GM13977 (cell line): ENCODE measurements around the gene LTBP3.

Source experiments
- DNase-seq: peaks from one replicate; pipeline ENCODE4 v3.0.0; 2012; ENCODE audit warnings: low spot score
- in situ Hi-C: fragments of 300-500 bp; cut with MboI; formaldehyde crosslinking; loops from one replicate; pipeline ENCODE4 v1.12.0; 2022; ENCODE audit warnings: low sequenced_read_pairs, low pct_unique_long_range_greater_than_20kb, mixed read lengths, inconsistent platforms; ENCODE audit not compliant: unreplicated experiment
- TF ChIP-seq, protein P1 (sequence below): IDR thresholded peaks from 2 replicates; pipeline ENCODE4 v1.5.1; 2012; ENCODE audit warnings: mild to moderate bottlenecking, control low read depth; ENCODE audit not compliant: insufficient read depth; ENCODE audit errors: extremely low read depth, missing control alignments

The LTBP3 gene

GRCh38 chr11:65491614-65492386 lies 66.4 kb downstream of the LTBP3 start:
- no peak for DNase-seq
- TF ChIP-seq, protein P1, sequence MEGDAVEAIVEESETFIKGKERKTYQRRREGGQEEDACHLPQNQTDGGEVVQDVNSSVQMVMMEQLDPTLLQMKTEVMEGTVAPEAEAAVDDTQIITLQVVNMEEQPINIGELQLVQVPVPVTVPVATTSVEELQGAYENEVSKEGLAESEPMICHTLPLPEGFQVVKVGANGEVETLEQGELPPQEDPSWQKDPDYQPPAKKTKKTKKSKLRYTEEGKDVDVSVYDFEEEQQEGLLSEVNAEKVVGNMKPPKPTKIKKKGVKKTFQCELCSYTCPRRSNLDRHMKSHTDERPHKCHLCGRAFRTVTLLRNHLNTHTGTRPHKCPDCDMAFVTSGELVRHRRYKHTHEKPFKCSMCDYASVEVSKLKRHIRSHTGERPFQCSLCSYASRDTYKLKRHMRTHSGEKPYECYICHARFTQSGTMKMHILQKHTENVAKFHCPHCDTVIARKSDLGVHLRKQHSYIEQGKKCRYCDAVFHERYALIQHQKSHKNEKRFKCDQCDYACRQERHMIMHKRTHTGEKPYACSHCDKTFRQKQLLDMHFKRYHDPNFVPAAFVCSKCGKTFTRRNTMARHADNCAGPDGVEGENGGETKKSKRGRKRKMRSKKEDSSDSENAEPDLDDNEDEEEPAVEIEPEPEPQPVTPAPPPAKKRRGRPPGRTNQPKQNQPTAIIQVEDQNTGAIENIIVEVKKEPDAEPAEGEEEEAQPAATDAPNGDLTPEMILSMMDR, result no peak
- in situ Hi-C loops, result no loop called here

DNA sequence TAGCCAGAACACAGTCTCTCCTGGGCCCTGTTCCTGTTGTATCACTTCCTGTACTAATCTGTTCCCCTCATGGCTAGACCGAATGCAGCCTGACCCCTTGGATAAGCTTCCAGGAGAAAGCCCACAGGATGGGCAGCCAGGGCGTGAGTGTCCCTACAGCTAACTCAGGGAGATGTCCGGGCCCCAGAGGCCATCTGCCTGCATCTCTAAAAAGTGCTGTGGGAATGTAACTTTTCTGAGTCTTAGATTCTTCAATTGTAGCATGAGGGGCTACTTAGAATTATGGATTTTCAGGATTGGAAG lies 67.0 kb downstream of the LTBP3 start:
- in situ Hi-C loops, result no loop called here
- no peak for DNase-seq
- TF ChIP-seq, protein P1, result no peak

- TF ChIP-seq, protein P1, result no peak
- in situ Hi-C loops, result loop anchor here (10.0 kb wide), 1 partner anchor 65 kb away; the partner anchor contains the start of gene NEAT1
- no peak for DNase-seq
These were observed 68.3 kb downstream of the LTBP3 start for GRCh38 chr11:65489706-65490320.

DNA sequence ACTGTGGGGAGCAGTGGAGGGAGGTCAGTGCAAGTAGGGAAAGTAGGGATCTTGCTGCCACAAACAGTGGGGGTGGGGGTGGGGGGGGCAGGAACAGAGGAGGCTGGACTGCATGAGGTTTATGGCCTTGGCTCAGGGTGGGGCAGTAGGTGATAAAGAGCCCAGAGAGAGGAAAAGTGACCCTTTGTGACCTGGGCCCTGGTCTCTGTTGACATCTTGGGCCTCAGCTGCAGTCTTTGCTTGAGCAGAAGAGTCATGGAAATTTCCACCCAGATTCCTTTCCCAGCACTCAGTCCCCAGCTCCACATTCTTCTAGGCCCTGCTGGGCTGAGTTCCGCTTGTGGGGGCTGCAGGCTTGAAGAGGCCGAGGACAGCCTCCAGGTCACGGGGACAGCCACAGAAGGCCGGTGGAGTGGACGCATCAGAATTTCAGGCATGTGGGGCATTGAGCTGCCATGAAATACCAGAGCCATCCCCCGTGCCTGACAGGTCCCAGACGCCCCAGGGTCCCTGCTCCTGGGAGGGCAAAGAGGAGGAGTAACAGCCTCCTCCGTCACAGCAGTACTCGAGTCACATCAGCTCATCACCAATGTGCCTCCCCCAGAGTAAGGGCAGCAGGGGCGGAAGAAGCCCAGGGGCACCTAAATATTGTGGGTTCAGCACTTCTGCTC lies 69.0 kb downstream of the LTBP3 start:
- TF ChIP-seq, protein P1, result no peak
- in situ Hi-C loops, result loop anchor here (10.0 kb wide), 1 partner anchor 64 kb away; the partner anchor contains the start of gene NEAT1
- no peak for DNase-seq
